ENCODE data around the gene ZC3H18.

DNA sequence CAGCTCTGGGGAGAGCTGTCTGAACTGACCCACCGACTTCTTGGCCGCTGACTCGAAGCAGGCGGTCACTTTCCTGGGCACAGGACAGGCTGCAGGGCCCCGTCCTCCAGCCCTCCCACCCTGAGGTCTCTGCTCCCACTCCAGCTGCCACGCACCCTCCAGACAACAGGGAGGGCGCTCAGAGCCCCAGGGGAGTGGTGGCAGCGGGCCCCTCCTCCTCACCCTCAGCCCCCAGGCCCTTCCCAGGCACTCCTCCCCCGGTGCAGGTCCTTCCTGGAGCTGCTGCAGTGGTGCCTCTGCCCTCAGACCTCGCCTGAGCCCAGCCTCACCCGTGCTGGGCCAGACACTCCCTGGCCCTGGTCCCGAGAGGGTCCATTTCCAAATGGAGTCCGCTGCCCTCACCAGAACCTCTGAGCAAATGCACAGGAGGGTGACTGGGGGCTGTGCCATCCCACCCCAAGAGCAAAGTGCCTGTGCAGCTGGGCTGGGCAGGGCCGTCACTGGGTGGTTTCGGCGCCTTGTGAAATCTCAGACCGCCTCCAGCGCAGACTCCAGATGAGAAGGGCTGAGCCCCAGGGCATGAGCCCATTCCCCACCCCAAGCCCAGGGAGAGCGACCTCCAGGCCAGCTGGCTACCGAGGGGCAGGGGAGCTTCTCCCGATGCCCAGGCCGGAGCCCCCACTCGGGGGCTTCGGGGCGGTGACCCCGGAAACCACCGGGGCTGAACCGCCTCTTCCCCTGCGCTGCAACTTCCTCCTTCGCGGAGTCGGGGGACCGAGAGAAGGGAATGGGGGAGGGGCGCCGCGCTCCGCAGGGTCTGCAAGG lies 79.9 kb downstream of the ZC3H18 start:
- TF ChIP-seq, protein P1, sequence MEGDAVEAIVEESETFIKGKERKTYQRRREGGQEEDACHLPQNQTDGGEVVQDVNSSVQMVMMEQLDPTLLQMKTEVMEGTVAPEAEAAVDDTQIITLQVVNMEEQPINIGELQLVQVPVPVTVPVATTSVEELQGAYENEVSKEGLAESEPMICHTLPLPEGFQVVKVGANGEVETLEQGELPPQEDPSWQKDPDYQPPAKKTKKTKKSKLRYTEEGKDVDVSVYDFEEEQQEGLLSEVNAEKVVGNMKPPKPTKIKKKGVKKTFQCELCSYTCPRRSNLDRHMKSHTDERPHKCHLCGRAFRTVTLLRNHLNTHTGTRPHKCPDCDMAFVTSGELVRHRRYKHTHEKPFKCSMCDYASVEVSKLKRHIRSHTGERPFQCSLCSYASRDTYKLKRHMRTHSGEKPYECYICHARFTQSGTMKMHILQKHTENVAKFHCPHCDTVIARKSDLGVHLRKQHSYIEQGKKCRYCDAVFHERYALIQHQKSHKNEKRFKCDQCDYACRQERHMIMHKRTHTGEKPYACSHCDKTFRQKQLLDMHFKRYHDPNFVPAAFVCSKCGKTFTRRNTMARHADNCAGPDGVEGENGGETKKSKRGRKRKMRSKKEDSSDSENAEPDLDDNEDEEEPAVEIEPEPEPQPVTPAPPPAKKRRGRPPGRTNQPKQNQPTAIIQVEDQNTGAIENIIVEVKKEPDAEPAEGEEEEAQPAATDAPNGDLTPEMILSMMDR (IDR thresholded peaks at IDR 0.05; ENCODE audit: poor library complexity) = no peak
- TF ChIP-seq EZH2 (IDR thresholded peaks at IDR 0.05; ENCODE audit: borderline replicate concordance) (no peak), EZH2phosphoT487 (IDR thresholded peaks at IDR 0.05; ENCODE audit: low read depth, severe bottlenecking, unreplicated experiment) (no peak)
